NCI-H1417 treated with DMSO at 0.1 percent for 48 hours (cell line): Measurements from ENCODE around the gene TOB2.
"Not testable (repeated sequence)": the region's sequence is repeated elsewhere in the genome, so short reads cannot be mapped to it uniquely, and the experiment has no call there.

Experiments used
- DNase-seq: peaks from one replicate; lab custom pipeline; 2025; lab: John Stamatoyannopoulos, UW

The TOB2 gene

GRCh38 chr22:41425660-41426365, 20.8 kb downstream of the TOB2 start:
- no peak for DNase-seq

GRCh38 chr22:41418717-41419116, 27.9 kb downstream of the TOB2 start:
- no peak for DNase-seq

- DNase-seq, result no peak
Measured at GRCh38 chr22:41417622-41418390, 28.8 kb downstream of the TOB2 start.

GRCh38 chr22:41415554-41415953, 31.0 kb downstream of the TOB2 start:
- DNase-seq, result no peak

GRCh38 chr22:41411021-41411851, 35.4 kb downstream of the TOB2 start:
- no peak for DNase-seq

GRCh38 chr22:41410311-41410751, 36.3 kb downstream of the TOB2 start:
- DNase-seq, result no peak

GRCh38 chr22:41408665-41409064, 37.9 kb downstream of the TOB2 start:
- DNase-seq, result no peak

- DNase-seq, result no peak
Measured at GRCh38 chr22:41407433-41407832, 39.2 kb downstream of the TOB2 start.

GRCh38 chr22:41406410-41406809, 40.2 kb downstream of the TOB2 start:
- no peak for DNase-seq

GRCh38 chr22:41405588-41405987, 41.0 kb downstream of the TOB2 start:
- no peak for DNase-seq

- no peak for DNase-seq
Measured at GRCh38 chr22:41403532-41404318, 42.9 kb downstream of the TOB2 start.

GRCh38 chr22:41402851-41403250, 43.8 kb downstream of the TOB2 start:
- not testable (repeated sequence) for DNase-seq

- no peak for DNase-seq
Measured at GRCh38 chr22:41401781-41402648, 44.6 kb downstream of the TOB2 start.

- no peak for DNase-seq
Measured at GRCh38 chr22:41398921-41399320, 47.7 kb downstream of the TOB2 start.

- no peak for DNase-seq
Measured at GRCh38 chr22:41397143-41397811, 49.3 kb downstream of the TOB2 start.

- DNase-seq, result no peak
Measured at GRCh38 chr22:41395531-41396240, 50.9 kb downstream of the TOB2 start.

- DNase-seq, result no peak
Measured at GRCh38 chr22:41394012-41394356, 52.6 kb downstream of the TOB2 start.

- no peak for DNase-seq
Measured at GRCh38 chr22:41387341-41387740, 59.3 kb downstream of the TOB2 start.

GRCh38 chr22:41384128-41384527, 62.5 kb downstream of the TOB2 start:
- no peak for DNase-seq
